ENCODE data around the gene PCMTD2. TPM values are rescaled to one million over a fixed set of nuclear protein-coding genes. Genes with fewer than 3 reads are reported as not detected.
A peak's percentile ranks its signal among the peaks of the same experiment; 100 is the strongest.

Gene PCMTD2
- total and polyA plus RNA-seq, 2 of the 8 experiments (the other 6 are each of a cell fraction or from before 2014, with no cell fraction given): 21.4 to 55.1 TPM

DNA sequence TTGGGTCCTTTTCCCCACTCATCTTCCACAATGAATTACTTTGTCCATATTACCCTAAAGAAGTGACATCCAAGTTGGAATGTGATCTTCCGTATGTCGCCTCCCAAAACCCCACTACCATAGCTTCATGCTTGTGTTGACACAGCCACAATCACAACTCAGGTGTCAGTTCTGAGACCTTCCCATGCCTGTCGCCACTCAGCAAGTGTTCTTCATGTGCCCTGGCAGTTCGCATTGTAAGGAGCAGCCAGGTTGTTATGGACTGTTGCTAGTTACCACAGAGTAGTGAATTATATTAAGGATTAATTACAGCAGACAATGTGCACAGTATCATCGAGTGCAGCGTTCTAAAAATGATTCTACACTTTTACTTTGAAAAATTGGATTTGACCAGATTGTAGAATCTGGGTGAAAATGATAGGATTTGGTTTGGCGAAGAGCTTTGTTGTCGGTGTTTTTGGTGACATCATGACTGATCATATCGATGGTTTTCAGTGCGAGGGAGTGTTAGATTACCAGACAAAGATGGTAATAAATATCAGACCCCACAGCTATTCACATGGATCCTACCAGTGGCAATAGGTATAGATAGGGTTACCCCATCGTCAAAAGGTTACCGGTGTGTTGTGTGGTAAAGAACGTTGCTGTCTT lies 1.7 kb downstream of the PCMTD2 start:
- Histone ChIP-seq H3K9me3 (ENCODE audit: insufficient read depth in 2 of 2, low read depth in 1 of 2, low read length in 1 of 2) (no peaks in the 10 kb centered on the region), H3K4me1 (replicated peaks in 1 of 4; ENCODE audit: control insufficient read depth in 3 of 4, insufficient read depth in 4 of 4, low read length in 3 of 4) (peaks cover 2 to 17% (median 8%) of the 10 kb centered on the region in 4 experiments; a peak in 6 of 7 replicates), H2AFZ (ENCODE audit: low read length) (no peak overlapping the region), H4K20me1 (replicated peaks in 1 of 2; ENCODE audit: control insufficient read depth in 1 of 2, insufficient read depth in 2 of 2, low read length in 2 of 2) (peaks cover 2 to 5% of the 10 kb centered on the region in 2 experiments), H3K4ac (replicated peaks; ENCODE audit: insufficient read length, low read depth, low read length) (no peak overlapping the region), H2BK12ac (ENCODE audit: low read depth, low read length) (no peak overlapping the region), H3K23ac (ENCODE audit: insufficient read length) (no peak overlapping the region), H3K9ac (replicated peaks in 1 of 4; ENCODE audit: extremely low read depth in 1 of 4, low read depth in 3 of 4, low read length in 3 of 4) (no peak overlapping the region; a peak in 1 of 7 replicates), H3K79me1 (ENCODE audit: low read depth, low read length) (peaks cover 6% of the 10 kb centered on the region), H3K27ac (ENCODE audit: low read depth, low read length) (no peak overlapping the region), H3K79me2 (ENCODE audit: control insufficient read depth in 1 of 2, insufficient read depth in 2 of 2, low read length in 2 of 2) (peaks cover 4 to 44% of the 10 kb centered on the region in 2 experiments; a peak in 3 of 4 replicates), H3K4me2 (ENCODE audit: insufficient read depth in 1 of 2, low read depth in 2 of 2, low read length in 2 of 2) (peak overlapping the region; percentile 73 to 82; a peak in 2 of 4 replicates), H2BK5ac (ENCODE audit: low read depth, low read length) (no peak overlapping the region), H3K36me3 (ENCODE audit: control insufficient read depth in 2 of 4, insufficient read depth in 4 of 4, low read length in 3 of 4) (peaks cover 0 to 3% (median 0%) of the 10 kb centered on the region in 4 experiments; a peak in 1 of 8 replicates), H3K4me3 (ENCODE audit: extremely low read depth in 1 of 4, insufficient read depth in 2 of 4, low read depth in 3 of 4, low read length in 4 of 4) (peak overlapping the region in 1 of 4 experiments; percentile 98; a peak in 1 of 8 replicates), H3K18ac (ENCODE audit: extremely low read depth, low read length) (no peak overlapping the region), H3K23me2 (ENCODE audit: low read depth, low read length) (peaks cover 3% of the 10 kb centered on the region; the same call in 1 of the 2 replicates), H4K8ac (ENCODE audit: extremely low read depth, insufficient read depth, low read length) (no peak overlapping the region), H2AK5ac (ENCODE audit: low read depth, low read length) (no peak overlapping the region), H4K91ac (replicated peaks; ENCODE audit: insufficient read length, low read length) (no peak overlapping the region), H3K56ac (replicated peaks; ENCODE audit: insufficient read length, low read depth, low read length) (no peak overlapping the region), H2BK20ac (ENCODE audit: low read length) (no peak overlapping the region), H2BK120ac (replicated peaks; ENCODE audit: low read depth, low read length) (no peak overlapping the region), H4K5ac (ENCODE audit: insufficient read length, low read depth, low read length) (no peak overlapping the region), H3K14ac (ENCODE audit: insufficient read length) (no peak overlapping the region), H2BK15ac (ENCODE audit: low read length) (no peak overlapping the region), H3K27me3 (replicated peaks in 1 of 4; ENCODE audit: control insufficient read depth in 3 of 4, extremely low read depth in 1 of 4, insufficient read depth in 3 of 4, low read length in 3 of 4) (no peaks in the 10 kb centered on the region)
- POLR2A ChIA-PET (ENCODE audit: partially characterized antibody): interaction anchor here (0.9 kb wide), 1 partner anchor 8 kb away, joined by 4 read pairs; no protein-coding TSS in a partner anchor
- WGBS, 2 experiments (ENCODE audit: extremely low coverage in 1 of 2, insufficient coverage in 1 of 2, insufficient read length in 1 of 2, insufficient replicate concordance in 2 of 2, low coverage in 1 of 2, low lambda C conversion rate in 2 of 2, missing lambda C conversion rate in 1 of 2): 90% methylated on average over 13 of the region's 13 CpGs; no CpG with 5 or more reads in 1 of the 2 experiments
- CTCF ChIA-PET (ENCODE audit: partially characterized antibody): interaction anchor here (0.9 to 6.5 kb wide), 4 partner anchors 26 to 137 kb away, joined by 3 to 41 read pairs (median 4); no protein-coding TSS in a partner anchor
- peak in 1 of 2 experiments; percentile 14 for DNase-seq (ENCODE audit: low read depth in 1 of 2, low spot score in 2 of 2)
- FAIRE-seq: no peak
- TF ChIP-seq, protein P1, sequence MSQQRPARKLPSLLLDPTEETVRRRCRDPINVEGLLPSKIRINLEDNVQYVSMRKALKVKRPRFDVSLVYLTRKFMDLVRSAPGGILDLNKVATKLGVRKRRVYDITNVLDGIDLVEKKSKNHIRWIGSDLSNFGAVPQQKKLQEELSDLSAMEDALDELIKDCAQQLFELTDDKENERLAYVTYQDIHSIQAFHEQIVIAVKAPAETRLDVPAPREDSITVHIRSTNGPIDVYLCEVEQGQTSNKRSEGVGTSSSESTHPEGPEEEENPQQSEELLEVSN (IDR thresholded peaks at IDR 0.05): no peak
- TF ChIP-seq BACH1 (IDR thresholded peaks at IDR 0.05; ENCODE audit: low read length) (no peak), BRCA1 (IDR thresholded peaks at IDR 0.05; ENCODE audit: low read depth, low read length) (no peak), MAFK (IDR thresholded peaks at IDR 0.05; ENCODE audit: low read depth, low read length) (no peak), CEBPB (IDR thresholded peaks at IDR 0.05; ENCODE audit: low read depth, low read length) (no peak), GTF2F1 (IDR thresholded peaks at IDR 0.05; ENCODE audit: borderline replicate concordance, low read depth, low read length) (no peak), TCF12 (IDR thresholded peaks at IDR 0.05; ENCODE audit: low read depth, low read length) (no peak), BCL11A (IDR thresholded peaks at IDR 0.05; ENCODE audit: low read depth in 2 of 2, low read length in 2 of 2) (no peak), RNF2 (IDR thresholded peaks at IDR 0.05; ENCODE audit: borderline replicate concordance, low read depth, low read length, missing control alignments, poor library complexity, severe bottlenecking) (no peak), TEAD4 (IDR thresholded peaks at IDR 0.05; ENCODE audit: low read depth, low read length) (no peak), ASH2L (IDR thresholded peaks at IDR 0.05; ENCODE audit: low read length) (no peak), PHF8 (conservative IDR thresholded peaks at IDR 0.05; ENCODE audit: low read depth, low read length) (no peak)
